Fibroblast of skin of abdomen (primary cell): Measurements from ENCODE around the gene ADSL.

Experiments
- DNase-seq: peaks from one replicate; pipeline ENCODE4 v3.0.0-alpha.2; 2013

The ADSL gene

DNA sequence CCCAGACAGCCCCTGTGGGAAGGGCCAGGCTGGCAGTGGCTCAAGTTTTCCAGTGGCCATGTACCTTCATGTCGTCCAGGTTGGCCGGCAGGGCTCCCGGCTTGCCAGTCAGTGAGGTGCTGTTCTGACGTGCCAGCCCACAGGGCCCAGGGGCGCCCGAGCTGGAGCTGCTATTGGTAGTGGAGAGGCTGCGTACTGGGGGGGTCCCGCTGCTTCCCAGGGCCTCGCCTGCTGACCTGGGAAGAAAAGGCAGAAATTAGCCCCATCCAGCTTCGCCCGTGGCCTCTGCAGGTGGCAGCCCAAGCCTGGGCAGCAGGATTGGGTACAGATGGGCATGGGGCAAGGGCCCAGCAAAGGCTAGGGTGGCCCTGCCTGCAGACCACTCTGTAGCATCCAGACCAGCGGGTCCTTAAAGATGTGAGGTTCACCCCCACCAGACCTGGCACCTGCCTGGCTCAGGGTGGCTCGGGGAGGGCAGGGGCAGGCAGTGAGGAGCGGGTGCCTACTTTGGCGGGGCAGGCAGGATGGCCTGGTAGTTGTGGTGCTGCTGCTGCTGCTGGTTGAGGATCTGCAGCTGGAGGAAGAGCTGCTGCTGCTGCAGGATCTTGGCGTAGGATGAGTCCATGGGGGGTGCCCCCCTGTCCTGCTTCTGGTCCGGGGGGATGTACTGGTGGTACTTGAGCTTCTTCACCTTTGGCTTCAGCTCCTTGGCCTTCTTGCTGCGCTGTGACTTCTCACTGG, 74.2 kb downstream of the ADSL start:
- DNase-seq: no peak

DNA sequence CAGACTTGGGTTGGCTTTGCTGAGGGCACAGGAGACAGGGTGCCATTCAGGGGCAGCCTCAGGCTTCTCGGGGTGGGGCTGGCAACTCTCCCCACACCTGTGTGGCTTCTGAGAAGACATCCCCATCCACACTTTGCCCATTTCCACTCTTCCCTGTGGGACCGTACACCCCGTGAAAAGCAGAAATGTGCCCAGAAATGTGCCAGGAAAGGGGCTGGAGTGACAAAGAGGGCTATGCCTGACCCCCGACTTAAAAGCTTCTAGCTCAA, 74.7 kb downstream of the ADSL start:
- DNase-seq: no peak

DNA sequence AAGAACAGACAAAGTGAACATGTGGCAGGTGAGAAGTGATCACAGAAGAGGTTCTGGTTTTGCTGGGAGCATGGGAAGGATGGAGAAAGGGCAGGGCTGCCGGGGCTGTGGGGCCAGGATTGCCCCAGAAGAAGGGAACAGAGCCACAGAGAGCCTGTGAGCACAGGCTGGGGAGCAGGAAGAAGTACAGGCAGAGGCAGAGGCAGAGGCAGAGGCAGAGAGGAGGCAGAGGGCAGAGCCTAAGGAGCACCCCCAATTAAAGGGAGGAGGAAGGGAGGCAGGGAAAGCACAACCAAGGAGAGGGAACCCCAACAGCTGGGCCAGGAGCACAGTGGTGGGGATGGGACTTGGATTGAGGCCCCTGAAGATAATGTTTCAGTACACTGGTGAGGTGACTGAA, 75.6 kb downstream of the ADSL start:
- no peak for DNase-seq

DNA sequence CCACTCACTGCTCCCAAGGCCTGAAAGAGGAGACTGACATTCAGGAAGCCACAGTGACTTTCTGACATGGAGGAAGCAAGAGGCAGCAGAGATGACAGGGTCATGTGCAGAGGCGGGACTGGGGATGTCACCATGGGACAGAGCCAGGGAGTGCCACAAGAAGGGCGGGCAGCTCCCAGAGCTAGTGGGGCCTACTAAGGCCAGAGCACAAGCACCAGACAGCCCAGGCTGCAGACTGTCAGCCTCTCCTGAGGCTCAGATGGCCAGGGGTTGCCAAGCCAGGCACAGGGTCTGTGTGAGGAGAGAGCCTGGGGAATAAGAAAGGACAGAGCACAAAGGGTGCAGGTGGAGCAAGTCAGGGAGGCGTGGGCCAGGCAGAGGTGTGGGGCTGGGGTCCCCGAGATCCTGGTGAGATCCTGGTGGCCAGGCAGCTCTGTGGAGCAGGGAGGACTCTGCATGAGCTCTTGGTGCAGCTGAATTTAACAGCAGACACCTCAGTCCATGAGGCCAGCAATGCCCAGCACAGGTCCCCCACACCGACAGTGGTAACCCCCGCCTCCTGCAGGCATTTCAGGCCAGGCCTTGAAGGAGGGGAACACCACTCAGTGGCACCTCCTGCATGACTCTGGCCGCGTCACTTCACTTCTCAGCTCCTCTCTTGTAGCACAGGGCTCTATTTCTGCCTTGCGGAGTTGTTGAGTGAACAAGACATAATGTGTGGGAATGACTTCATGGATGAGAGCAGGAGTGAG, 76.4 kb downstream of the ADSL start:
- no peak for DNase-seq

DNA sequence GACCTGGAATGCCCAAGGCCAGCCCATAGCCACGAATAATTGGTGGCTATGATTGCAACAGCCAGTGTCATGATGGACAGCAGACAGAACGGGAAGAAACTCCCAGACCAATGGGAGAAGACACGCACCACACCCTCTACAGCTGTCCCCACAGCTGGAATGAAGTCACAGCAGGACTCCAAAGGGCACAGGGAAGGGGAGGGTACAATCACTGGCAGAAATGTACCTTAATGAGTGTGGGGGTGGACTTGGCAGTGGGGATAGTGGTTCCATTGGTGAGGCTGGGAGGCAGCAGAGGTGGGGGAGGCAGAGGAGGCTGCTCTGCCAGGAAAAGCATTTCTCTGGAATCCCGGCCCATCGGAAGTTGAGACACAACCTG, 77.0 kb downstream of the ADSL start:
- DNase-seq: no peak

DNA sequence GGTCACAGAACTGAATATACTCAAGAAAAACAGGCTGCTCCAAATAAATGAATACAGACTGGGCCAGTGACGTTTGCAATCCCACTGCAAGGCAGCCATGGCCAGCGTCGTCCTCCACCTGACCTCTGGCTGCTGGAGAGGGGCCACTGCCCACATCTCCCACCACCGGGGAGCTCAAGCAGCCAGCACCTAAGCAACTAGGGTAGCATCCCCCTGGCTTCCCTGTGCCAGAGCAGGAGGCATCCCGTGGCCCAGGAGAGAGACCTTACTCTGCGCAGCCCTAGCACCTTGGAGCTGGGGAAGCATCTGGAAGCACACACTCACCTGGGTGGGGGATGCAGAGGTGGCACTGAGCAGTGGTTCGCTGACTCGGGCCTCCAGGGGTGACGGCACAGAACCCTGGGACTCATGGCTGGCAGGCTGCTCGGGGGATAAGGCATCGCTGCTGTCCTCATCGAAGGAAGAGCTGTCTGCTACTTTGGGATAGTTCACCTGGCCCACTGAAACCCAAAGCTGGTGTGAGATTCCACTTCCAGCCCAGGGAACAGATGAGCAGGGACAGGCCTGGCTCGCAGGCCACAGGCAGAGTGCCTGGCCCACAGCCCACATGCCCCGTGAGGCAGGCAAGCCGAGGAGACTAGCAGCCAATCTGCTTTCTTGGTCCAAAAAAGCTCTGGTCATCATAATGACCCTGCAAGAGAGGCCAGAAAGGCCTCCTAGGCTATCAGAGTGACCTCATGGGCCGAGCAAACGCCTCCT, 77.8 kb downstream of the ADSL start:
- no peak for DNase-seq

DNA sequence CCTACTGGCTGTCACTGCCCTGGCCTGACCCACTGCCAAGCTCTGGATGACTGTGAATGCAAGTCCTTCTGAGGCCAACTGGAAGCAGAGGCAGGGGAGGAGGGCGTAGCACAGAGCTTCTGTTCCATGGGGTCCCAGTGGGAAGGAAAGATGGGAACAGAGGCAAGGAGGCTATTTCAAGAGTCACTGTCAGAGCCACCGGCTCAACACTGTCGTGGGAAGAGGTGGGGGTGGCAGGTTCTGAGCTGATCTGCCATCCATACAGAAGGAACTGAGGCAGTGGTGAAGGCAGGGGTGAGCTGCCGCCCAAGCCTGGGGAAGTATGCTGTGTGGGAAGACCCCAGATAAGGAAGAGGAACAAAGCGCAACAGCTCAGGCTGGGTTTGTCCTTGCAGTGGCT, 78.8 kb downstream of the ADSL start:
- no peak for DNase-seq

DNA sequence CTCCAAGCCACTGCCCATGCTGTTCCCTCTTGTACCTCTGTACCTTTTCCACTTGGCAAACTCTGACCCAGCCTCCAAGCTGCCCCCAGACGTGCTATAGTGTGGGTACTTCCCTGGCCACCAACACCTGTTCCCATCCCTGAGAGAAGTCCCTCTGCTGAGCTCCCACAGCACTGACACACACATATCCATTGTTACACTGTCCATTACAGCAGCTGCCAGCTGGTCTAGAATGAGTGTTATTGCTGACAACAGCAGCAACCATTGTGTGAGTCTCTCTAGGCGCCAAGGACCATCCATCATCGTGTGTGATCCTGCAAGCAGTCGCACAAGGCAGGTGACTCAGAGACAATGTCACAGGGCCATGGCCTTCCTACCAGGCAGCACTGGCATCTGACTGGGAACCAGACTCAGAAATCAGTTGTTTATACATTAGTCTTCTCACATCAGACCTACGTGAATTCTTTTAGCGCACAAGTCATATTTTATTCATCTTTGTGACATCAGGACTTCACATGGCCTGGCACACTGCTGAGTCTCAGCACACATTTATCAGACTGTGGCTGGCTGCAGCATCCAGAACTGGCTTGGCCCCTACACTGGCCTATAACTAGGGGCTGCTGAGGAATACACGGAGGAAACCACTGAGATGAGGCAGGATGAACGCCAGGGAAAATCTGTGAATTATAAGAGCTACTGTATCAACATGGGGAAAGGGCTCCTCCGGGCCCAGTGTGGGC, 80.5 kb downstream of the ADSL start:
- no peak for DNase-seq

DNA sequence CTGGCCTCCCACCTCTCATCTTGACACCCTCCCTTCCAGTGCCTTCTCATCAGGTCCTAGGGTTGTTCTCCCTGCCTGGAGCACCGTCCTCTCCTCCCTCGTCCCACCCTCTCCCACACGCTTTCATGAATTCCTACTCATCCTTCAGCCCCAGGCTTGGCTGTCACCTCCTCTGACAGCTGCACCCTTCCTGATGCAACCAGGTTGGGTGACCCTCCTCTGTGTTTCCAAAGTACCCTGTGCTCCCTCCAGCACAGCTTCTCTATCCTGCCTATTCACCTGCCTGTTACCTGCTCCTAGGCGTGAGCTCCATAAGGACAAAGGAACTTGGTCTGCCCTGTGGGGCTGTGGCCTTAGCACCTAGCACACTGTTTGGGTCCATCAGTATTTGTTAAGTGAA, 82.5 kb downstream of the ADSL start:
- no peak for DNase-seq

DNA sequence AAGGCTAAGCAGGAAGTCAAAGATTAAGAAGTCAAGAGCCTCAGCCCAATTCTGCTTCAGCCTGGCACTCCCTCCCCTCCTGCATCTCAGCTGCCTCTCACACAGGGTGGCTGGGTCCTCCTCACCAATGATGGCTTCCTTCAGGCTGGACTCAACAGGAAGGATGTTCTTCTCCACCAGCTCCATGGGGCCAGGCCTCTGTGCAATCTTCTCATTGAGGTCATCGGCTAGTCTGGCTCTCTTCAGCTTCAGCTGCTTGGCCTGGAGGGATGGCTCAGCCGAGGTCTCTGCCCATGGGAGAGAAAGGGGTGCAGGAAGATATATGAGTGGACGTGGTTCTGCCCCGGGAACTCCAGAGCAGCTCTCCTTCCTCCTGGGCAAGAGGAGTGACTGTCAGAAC, 83.2 kb downstream of the ADSL start:
- no peak for DNase-seq

DNA sequence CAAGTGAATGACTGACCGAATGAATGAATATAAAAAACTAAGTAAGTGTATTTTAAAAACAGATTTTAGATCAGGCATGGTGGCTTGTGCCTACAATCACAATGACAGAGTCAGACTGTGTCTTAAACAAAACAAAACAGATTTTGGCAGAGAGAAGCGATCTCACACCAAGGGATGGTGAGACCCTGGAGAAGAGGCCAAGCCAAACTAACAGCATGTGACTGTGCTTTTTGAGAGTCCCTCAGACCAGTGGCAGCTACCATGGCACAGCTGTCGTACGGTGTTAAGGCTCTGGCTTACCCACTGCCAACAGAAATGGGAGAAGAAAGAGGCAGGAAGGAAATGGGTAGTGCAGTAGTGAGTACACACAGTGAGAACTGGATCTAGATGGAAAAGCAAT, 84.7 kb downstream of the ADSL start:
- DNase-seq: no peak

DNA sequence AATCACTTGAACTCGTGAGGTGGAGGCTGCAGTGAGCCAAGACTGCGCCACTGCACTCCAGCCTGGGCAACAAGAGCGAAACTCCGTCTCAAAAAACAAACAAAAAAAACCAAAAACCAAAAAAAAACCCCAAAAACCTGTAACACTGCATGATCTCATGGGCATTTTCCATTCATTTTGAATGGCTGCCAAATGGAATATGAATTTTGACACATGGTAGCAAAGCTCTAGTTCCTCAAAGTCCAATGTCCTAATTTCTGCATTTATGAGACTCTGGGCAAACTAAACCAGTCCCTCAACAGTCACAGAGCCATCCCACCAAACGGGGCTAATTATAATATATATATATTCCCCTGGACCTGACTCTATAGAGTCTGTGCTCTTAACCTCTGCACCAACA, 85.9 kb downstream of the ADSL start:
- DNase-seq: no peak

DNA sequence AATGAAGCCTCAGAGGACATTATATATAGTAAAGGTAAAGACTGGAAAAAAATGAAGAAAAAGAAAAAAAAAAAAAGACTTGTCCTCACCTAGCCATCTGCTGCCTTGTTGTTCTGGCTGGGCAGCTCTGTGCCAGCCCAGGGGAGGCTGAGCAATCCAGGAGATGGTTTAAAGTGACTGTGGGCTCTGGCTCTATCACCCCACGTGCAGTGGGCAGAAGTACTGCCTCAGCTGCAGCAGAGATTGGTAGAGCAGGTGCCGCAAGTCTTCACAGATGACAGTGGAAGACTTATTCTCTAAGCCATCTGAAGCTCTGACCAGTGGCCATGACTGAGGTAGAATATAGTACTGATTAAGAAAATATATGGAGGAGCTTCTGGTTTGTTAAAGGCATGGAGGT, 86.3 kb downstream of the ADSL start:
- DNase-seq: no peak

DNA sequence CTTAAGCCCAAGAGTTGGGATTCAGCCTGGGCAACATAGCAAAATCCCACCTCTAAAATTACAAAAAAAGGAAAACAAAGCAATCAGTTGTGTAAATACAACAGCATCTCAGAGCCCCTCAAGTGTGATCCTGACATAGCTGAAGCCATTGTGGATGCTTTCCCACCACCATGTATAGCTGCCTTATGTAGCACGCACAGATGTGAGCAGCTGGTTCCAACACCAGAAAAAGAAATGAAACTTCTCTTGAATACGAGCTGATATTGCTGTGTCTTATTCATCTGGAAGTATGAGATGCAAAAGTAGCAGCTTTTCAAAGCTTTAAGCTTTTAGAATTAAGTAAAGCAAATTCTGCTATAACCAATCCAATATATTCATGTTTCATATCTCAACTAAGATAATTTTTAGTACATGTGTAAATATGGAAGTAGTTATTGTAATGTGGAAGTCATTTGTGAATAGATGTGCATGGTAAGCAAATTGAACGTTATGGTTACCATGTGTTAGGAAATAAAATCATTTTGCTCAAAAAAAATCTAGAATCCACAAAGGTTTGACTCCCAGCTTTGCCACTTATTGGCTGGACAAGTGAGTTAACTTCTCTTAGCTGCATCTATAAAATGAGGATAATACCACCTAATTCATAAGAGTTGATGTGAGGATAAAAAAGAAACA, 87.3 kb downstream of the ADSL start:
- no peak for DNase-seq

DNA sequence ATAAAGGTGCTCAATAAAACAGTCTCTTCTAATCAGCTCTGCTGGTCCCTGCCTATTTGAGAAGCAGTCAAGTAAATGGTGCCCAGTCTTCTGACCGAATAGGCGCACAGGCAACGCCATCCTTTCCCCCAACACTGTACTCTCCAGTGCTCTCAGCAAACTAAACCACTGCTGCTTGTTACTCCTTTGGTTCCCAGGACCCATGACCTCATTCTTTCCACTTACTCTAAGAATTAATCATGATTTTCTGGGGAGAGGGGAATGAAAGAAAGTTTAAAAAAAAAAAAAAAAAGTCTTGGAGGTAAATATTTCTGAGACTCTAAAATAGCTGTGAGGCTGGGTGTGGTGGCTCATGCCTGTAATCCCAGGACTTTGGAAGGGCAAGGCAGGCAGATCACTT, 87.8 kb downstream of the ADSL start:
- no peak for DNase-seq

DNA sequence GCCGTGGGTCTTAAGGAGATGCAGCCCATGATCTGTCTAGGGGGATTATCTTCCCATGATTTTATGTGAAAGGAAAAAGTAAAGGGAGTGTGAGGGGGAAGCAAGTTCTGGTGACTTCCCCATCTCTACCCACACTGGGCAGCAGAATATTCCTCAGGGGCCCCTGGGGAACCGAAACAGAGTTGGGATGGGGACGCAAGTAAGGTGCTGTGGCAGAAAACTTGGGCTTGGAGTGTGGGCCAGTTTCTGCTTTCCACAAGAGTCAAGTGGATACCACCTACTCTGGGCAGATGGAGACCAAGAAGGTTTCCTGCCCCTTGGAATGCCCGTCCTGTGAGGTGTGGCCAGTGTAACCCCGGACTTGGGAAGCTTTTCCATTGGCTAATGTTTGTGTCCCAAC, 88.4 kb downstream of the ADSL start:
- no peak for DNase-seq

DNA sequence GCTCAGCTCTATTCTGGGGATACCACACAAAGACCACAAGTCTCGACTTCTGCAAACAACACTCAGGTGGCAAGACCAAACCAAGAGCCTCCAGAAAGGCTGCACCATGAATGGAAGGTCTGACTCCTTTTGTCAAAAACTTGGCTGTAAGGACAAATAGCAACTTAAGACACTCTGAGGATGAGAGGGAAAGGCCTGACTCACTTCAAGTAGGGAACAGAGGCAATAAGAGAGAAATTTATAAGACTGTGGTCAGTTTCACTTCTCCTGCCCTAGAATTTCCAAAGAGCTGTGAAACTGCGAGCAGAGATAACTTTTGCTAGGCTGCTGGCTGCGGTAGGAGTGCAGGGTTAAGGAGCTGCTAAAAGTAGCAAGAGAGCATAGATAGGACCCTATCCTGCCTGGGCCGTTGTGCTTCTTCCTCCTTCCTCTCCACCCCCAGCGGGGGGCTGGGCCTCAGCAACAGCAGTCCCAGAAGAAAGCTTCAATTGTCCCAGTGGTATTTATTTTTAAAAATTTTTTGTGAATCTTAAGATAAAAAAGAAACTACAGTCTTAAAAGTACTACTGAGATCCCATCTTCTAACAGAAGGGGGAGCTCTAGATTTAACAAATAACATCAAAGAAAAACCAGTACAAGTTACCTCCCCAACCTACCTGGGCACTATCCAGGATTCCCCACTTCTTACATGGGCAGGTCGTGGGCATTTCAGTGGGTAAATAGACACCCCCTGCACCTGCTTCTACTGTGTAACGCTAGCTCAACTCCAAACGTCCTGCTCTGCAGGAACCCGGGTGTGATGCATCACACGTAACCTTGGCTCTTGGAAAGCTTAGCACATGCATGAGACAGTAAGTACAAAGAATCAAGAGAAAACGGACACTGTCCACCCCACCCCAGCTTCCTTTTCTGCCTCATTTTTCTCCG, 90.5 kb downstream of the ADSL start:
- peak; percentile 40 for DNase-seq
